Measurements from ENCODE around the gene RAD18.

Gene RAD18

DNA sequence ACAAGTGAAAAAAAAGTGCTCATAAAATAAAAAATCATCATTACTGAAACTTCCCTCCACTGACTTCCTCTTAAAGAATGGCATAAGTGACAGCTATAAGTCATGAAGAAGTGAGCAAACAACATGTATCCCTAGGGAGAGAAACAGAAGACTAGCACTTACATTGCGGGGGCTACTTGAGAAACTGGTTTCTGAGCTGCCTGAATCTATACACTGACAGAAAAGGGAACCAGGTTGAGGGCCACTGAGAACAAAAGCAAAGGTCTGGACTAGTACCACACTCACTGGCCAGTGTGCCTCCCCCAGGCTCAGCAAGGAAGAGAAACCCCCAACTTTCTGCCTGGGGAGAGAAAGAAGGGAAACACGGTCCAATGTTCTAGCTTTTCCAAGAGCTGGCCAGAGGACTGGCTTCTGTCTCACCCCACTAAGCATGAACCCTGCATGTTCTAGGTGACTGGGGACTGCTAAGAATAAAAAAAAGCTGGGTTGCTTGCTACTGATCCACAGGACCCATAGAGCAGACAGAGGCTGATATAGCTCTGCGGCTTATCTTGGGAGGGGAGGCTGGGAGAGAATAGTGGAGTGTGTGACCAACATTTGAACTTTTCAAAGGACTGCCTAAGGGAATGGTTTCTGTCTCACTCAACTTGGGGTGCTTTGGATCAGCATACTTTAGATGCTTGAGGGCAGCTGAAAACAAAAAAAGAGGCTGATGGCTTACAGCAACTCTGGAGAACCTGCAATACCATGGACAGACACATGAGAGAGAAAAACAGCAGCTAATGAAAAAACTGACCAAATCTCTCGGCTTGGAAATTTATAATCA is 8.1 kb downstream of the RAD18 start:
- no peak for DNase-seq (ENCODE audit: insufficient read length, low spot score)
- no peak for FAIRE-seq
- TF ChIP-seq CTCF (IDR thresholded peaks at IDR 0.05; ENCODE audit: insufficient read depth, missing control alignments) = no peak

DNA sequence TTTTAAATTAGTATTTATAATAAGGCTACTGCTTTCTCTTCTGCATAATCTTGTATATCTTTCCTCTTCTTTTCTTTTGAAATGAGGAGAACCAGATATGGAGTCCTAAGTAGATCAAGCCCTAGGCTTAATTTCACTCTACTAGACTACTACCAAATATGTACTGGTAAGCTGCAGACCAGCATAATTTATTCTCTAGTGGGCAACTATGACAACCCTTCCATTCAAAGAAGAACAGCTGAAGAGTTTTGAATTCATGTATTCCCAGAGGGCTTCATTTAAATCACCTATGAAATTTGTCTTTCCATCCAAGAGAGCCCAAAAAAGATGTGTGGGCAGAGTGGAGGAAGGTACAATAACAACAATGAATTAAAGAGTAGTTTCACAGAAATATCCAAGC is 10.0 kb downstream of the RAD18 start:
- TF ChIP-seq CTCF (IDR thresholded peaks at IDR 0.05; ENCODE audit: insufficient read depth, missing control alignments) = no peak
- FAIRE-seq (no peak), DNase-seq (ENCODE audit: insufficient read length, low spot score) (no peak)

DNA sequence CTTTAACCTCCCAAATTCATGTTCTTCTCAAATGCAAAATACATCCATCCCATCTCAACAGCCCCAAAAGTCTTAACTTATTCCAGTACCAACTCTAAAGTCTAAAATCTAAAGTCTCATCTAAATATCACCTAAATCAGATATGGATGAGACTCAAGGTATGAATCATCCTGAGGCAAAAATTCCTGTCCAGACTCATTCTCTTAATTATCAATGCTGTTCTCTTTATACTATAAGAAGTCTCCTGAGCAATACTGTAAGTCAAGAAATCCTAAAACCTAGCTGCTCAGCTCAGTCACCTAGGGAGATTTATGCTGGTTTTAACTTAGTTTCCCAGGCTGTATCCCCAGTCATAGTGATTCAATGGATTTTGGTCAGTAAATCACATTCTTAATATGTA is 11.1 kb downstream of the RAD18 start:
- no peak for FAIRE-seq
- TF ChIP-seq CTCF (IDR thresholded peaks at IDR 0.05; ENCODE audit: insufficient read depth, missing control alignments) = no peak

DNA sequence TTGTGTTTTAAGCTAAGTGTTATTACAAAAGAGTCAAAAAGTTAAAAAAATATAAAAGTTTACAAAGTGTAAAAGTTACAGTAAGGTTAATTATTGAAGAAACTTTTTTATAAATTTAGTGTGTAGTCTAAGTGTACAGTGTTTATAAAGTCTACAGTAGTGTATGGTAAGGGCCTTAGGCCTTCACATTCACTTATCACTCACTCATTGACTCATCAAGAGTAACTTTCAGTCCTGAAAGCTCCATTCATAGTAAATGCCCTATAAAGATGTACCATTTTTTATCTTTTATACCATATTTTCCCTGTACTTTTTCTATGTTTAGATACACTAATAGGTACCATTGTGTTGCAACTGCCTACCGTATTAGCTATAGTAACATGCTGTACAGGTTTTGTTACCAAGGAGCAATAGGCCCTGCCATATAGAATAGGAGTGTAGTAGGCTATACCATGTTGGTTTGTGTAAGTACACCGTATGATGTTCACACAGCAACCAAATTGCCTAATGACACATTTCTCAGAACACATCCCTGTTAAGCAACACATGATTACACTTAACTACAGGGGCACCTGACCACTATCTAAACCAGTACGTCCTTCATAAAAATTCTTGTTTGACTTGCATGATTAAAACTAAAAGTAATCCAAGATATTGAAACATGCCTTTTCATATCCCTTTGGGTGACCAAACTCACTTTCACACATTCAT is 17.2 kb downstream of the RAD18 start:
- no peak for TF ChIP-seq CTCF (IDR thresholded peaks at IDR 0.05; ENCODE audit: insufficient read depth, missing control alignments)
- FAIRE-seq (no peak), DNase-seq (ENCODE audit: insufficient read length, low spot score) (no peak)

More for the DNA sequence above, 11.1 kb downstream of the RAD18 start:
- no peak for DNase-seq (ENCODE audit: insufficient read length, low spot score)

GRCh38 chr3:8942746-8943488 is 20.4 kb downstream of the RAD18 start:
- DNase-seq (ENCODE audit: insufficient read length, low spot score) (no peak), FAIRE-seq (no peak)
- TF ChIP-seq CTCF (IDR thresholded peaks at IDR 0.05; ENCODE audit: insufficient read depth, missing control alignments) = no peak

GRCh38 chr3:8942115-8942514 is 21.2 kb downstream of the RAD18 start:
- DNase-seq (ENCODE audit: insufficient read length, low spot score) = no peak
- TF ChIP-seq CTCF (IDR thresholded peaks at IDR 0.05; ENCODE audit: insufficient read depth, missing control alignments) = no peak
- no peak for FAIRE-seq
